HG03039 (cell line): ENCODE measurements around the gene NPAS2.

ENCODE experiments used
- ATAC-seq: cut with Tn5 transposase; IDR thresholded peaks from one replicate; pipeline ENCODE4 v1.9.1; 2021; ENCODE audit warnings: mild to moderate bottlenecking, moderate library complexity; ENCODE audit not compliant: unreplicated experiment

The NPAS2 gene

GRCh38 chr2:101003278-101003775 is 183.4 kb downstream of the NPAS2 start:
- ATAC-seq: no peak

- ATAC-seq: no peak
These were observed 184.8 kb downstream of the NPAS2 start for GRCh38 chr2:101004620-101005325.

- ATAC-seq: no peak
These were observed 186.3 kb downstream of the NPAS2 start for GRCh38 chr2:101006065-101006715.

- ATAC-seq: no peak
These were observed 187.7 kb downstream of the NPAS2 start for GRCh38 chr2:101007415-101008345.

GRCh38 chr2:101011152-101011551 is 191.2 kb downstream of the NPAS2 start:
- ATAC-seq: no peak

- peak; percentile 89 for ATAC-seq
These were observed 192.2 kb downstream of the NPAS2 start for GRCh38 chr2:101012054-101012705.

GRCh38 chr2:101012706-101013181 is 192.8 kb downstream of the NPAS2 start:
- no peak for ATAC-seq

GRCh38 chr2:101014264-101014857 is 194.4 kb downstream of the NPAS2 start:
- no peak for ATAC-seq

- ATAC-seq: no peak
These were observed 197.4 kb downstream of the NPAS2 start for GRCh38 chr2:101017371-101017770.

GRCh38 chr2:101018934-101019333 is 199.0 kb downstream of the NPAS2 start:
- no peak for ATAC-seq

- no peak for ATAC-seq
These were observed 202.3 kb downstream of the NPAS2 start for GRCh38 chr2:101022221-101022620.

GRCh38 chr2:101023327-101024107 is 203.6 kb downstream of the NPAS2 start:
- ATAC-seq: no peak

GRCh38 chr2:101025561-101025960 is 205.6 kb downstream of the NPAS2 start:
- no peak for ATAC-seq

GRCh38 chr2:101026253-101026701 is 206.3 kb downstream of the NPAS2 start:
- no peak for ATAC-seq

- no peak for ATAC-seq
These were observed 207.1 kb downstream of the NPAS2 start for GRCh38 chr2:101026923-101027469.

- no peak for ATAC-seq
These were observed 207.9 kb downstream of the NPAS2 start for GRCh38 chr2:101027852-101028251.

GRCh38 chr2:101030866-101031554 is 211.1 kb downstream of the NPAS2 start:
- no peak for ATAC-seq

- no peak for ATAC-seq
These were observed 212.3 kb downstream of the NPAS2 start for GRCh38 chr2:101032084-101032776.
